ENCODE data around the gene BTK.
A peak's percentile ranks its signal among the peaks of the same experiment; 100 is the strongest.

The BTK gene
- total RNA-seq: 83.4 to 152 (median 121) reads per million in 18 experiments

- DNase-seq: peak; percentile 77 to 79
Measured at GRCh38 chrX:101385795-101386541, at the start of gene BTK. Gene BTK, minus strand, starts transcription at chrX:101386191. Its CDS starts 10,907 bp downstream, at chrX:101375284.

GRCh38 chrX:101430457-101431078 lies 44.6 kb upstream of the BTK start:
- no peak for DNase-seq

DNA sequence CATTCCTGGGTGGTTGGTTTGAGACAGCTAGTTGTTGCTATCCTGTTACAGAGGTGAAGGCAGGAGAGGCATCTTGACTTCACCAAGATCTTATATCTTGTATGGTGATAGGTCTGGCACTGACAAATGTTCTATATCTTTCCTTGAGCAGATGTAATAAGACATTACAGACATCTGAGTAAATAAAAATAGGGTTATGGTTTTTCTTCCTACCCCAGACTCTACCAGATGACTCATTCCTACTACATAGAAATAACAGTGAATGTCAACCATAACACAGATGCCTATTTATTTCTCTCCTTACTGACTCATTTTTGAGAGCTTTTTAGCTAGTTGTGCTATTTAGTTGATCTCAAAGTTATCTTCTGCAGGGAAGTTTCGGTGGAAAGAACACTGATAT lies 43.9 kb upstream of the BTK start:
- no peak for DNase-seq

GRCh38 chrX:101427954-101428353 lies 42.0 kb upstream of the BTK start:
- no peak for DNase-seq

- no peak for DNase-seq
Measured at GRCh38 chrX:101419489-101419888, 33.5 kb upstream of the BTK start.

- DNase-seq: peak; percentile 48 to 61
Measured at GRCh38 chrX:101417981-101418841, 32.2 kb upstream of the BTK start.

DNA sequence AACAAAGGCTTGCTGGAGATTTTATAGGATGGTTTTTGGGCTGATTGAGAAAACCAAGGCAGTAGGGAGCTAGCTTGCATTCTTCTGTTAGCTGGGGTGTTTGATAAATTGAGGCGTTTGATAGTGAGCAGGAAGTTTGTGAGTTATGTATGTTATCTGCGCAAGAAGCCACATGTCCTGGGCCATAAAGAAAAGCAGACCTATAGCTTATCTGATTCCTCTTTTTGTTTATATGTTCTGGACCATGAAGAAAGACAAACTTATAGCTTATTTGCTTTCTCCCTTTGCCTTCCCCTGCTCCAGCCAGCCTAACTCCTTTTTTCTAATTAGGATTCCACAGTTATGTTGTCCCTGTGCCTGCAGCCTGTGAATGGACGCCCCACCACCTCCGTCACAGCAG lies 31.2 kb upstream of the BTK start:
- no peak for DNase-seq

DNA sequence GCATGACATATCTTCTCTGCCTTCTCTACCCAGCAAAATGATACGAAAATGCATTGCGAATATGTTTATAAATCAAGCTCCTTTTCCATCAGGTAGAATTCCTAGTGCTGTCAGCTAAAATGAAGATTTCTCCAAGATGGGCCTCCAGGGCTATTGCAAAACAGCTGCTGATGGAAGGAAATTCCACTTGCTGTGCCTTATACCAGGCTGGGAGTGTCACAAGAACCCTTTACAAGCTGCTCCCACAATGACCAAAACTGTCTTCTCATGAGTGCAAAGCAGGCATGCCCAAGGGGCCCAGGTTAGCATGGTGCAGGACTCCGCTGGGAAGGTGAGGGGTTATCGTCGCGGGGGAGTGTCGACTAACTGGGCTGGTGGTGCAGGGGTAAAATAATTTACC lies 30.7 kb upstream of the BTK start:
- DNase-seq: no peak

DNA sequence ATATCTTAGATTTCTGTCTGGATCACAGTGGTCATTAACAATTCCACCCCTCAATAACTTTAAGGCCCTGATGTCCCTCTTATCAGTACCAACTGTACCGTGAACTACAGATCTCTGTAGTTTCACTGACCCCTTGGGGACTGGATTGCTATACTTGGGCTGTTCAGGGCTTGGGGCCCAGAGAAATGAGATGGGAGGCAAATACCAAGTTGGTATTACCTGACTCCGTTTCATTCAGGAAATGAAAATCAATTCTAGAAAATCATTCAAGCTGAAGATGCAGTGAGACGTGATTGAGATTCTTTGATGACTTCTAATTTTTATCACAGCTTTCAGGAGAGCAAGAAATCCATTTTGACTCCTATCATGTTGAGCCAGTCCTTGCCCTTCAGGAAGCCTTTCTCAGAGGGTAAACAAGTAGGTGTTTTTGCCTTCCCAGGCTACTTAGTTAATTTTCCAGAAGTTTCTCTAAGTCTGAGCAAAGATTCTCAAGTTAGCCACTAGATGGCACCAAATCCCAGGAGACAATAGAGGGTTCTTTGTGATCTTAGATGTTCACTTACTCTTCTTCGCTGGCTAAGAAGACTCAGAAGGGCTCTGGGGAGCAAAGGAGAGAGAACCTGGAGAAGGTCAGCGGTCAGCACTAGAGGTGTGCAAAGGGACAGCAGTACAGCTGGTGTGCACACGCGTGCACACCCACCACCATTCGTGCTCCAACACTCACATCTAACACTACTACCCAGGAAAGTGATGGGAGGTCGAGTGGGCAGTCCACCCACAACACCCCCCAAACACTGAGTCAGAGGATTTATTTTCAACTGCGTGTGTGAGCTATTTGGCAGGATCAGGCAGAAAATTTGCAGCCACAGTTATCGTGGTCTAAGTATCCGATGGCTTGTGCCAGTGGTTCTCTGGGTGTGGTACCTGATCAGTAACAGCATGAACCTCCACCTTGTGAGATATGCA lies 29.5 kb upstream of the BTK start:
- peak; percentile 63 to 72 for DNase-seq

GRCh38 chrX:101411984-101412383 lies 26.0 kb upstream of the BTK start:
- peak; percentile 17 to 29 for DNase-seq

- no peak for DNase-seq
Measured at GRCh38 chrX:101410461-101410860, 24.5 kb upstream of the BTK start.

- DNase-seq: no peak
Measured at GRCh38 chrX:101409043-101409442, 23.1 kb upstream of the BTK start.

- DNase-seq: peak in 1 of 2 donors; percentile 18
Measured at GRCh38 chrX:101408532-101408841, 22.5 kb upstream of the BTK start.

- peak; percentile 95 to 98 for DNase-seq
Measured at GRCh38 chrX:101407748-101408531, 21.9 kb upstream of the BTK start, which contains the start of the genes GLA and HNRNPH2. Gene GLA, minus strand, starts transcription at chrX:101407925. Its CDS starts 22 bp downstream, at chrX:101407903. Gene HNRNPH2, plus strand, starts transcription at chrX:101408222. Its CDS starts 3,767 bp downstream, at chrX:101411989.

- peak; percentile 54 to 57 for DNase-seq
Measured at GRCh38 chrX:101407167-101407747, 21.3 kb upstream of the BTK start.

DNA sequence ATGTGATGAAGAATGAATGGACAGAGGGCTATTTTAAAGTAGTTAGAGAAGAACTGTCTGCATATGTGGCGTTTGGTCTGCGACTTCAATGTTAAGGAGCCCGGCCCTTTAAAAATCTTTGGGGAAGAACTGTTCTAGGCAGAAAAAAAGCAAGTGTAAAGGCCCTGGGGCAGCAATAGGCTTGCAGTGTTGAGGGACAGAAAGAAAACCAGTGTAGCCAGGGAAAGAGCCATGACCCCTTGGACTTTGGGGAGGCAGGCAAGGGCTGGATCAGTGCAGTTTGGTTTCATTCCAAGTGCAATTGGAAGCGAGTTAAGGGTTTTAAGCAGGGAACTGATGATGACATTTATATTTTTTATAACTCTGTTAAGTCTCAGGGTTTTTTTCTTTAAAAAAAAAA lies 13.8 kb upstream of the BTK start:
- no peak for DNase-seq

DNA sequence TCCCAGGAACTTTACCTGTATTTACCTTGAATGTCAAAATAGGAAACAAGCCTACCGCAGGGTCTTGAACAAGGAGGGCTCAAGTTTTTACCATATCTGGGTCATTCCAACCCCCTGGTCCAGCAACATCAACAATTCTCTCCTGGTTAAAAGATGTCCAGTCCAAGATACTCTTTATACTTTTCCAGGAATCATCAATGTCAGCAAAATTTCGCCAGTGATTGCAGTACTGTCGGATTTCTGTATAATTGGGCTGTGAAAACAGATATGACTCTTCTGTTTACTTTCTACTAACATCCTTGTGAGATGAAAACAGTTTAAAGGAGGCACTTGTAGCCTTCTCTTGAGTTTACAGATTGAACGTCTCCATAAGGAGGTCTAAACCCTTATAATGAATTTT lies 12.7 kb upstream of the BTK start:
- no peak for DNase-seq

GRCh38 chrX:101397779-101398178 lies 11.8 kb upstream of the BTK start:
- DNase-seq: no peak

- DNase-seq: peak; percentile 60 to 78
Measured at GRCh38 chrX:101395789-101396188, 9.8 kb upstream of the BTK start.

GRCh38 chrX:101394372-101394771 lies 8.4 kb upstream of the BTK start:
- DNase-seq: no peak

Measured in inflammatory macrophage (primary cell).